ENCODE data around the gene TAAR8. TPM values are rescaled to one million over a fixed set of nuclear protein-coding genes. Genes with fewer than 3 reads are reported as not detected.

Gene TAAR8
- total and polyA plus RNA-seq, 2 of the 13 experiments (the other 11 are each of a cell fraction or from before 2014, with no cell fraction given): 0.07 TPM; not detected in 1

GRCh38 chr6:132512638-132513632 lies 39.5 kb upstream of the TAAR8 start, which contains the start of gene STX7 (continued):
- TF ChIP-seq PITX1 (CRISPR knock-in tag; IDR thresholded peaks at IDR 0.05): peak; percentile 67; the same call in 1 of the 2 replicates
- 0 out of 2 replicates have a peak, but pooled peaks have one; percentile 29 for TF ChIP-seq E2F5 (CRISPR knock-in tag; conservative IDR thresholded peaks at IDR 0.05)
- no peak for TF ChIP-seq ZFP36L1 (CRISPR knock-in tag; IDR thresholded peaks at IDR 0.05)
- TF ChIP-seq ZNF331 (CRISPR knock-in tag; IDR thresholded peaks at IDR 0.05): peak; percentile 64
- TF ChIP-seq GATAD1 (CRISPR knock-in tag; IDR thresholded peaks at IDR 0.05): no peak
- TF ChIP-seq GATA4 (IDR thresholded peaks at IDR 0.05; ENCODE audit: borderline replicate concordance, low read depth): no peak
- TF ChIP-seq, protein P1, sequence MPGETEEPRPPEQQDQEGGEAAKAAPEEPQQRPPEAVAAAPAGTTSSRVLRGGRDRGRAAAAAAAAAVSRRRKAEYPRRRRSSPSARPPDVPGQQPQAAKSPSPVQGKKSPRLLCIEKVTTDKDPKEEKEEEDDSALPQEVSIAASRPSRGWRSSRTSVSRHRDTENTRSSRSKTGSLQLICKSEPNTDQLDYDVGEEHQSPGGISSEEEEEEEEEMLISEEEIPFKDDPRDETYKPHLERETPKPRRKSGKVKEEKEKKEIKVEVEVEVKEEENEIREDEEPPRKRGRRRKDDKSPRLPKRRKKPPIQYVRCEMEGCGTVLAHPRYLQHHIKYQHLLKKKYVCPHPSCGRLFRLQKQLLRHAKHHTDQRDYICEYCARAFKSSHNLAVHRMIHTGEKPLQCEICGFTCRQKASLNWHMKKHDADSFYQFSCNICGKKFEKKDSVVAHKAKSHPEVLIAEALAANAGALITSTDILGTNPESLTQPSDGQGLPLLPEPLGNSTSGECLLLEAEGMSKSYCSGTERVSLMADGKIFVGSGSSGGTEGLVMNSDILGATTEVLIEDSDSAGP (CRISPR knock-in tag; IDR thresholded peaks at IDR 0.05; ENCODE audit: borderline replicate concordance): peak; percentile 62
- no peak; the same call in 1 of the 2 replicates for TF ChIP-seq MAFG (CRISPR knock-in tag; IDR thresholded peaks at IDR 0.05)
- peak; percentile 36; the same call in 1 of the 2 replicates for TF ChIP-seq ZNF230 (CRISPR knock-in tag; IDR thresholded peaks at IDR 0.05)
- peak; percentile 96 for TF ChIP-seq ZNF274 (CRISPR knock-in tag; IDR thresholded peaks at IDR 0.05)
- TF ChIP-seq, protein P2, sequence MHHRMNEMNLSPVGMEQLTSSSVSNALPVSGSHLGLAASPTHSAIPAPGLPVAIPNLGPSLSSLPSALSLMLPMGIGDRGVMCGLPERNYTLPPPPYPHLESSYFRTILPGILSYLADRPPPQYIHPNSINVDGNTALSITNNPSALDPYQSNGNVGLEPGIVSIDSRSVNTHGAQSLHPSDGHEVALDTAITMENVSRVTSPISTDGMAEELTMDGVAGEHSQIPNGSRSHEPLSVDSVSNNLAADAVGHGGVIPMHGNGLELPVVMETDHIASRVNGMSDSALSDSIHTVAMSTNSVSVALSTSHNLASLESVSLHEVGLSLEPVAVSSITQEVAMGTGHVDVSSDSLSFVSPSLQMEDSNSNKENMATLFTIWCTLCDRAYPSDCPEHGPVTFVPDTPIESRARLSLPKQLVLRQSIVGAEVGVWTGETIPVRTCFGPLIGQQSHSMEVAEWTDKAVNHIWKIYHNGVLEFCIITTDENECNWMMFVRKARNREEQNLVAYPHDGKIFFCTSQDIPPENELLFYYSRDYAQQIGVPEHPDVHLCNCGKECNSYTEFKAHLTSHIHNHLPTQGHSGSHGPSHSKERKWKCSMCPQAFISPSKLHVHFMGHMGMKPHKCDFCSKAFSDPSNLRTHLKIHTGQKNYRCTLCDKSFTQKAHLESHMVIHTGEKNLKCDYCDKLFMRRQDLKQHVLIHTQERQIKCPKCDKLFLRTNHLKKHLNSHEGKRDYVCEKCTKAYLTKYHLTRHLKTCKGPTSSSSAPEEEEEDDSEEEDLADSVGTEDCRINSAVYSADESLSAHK (CRISPR knock-in tag; IDR thresholded peaks at IDR 0.05; ENCODE audit: borderline replicate concordance): no peak
- TF ChIP-seq DBP (CRISPR knock-in tag; IDR thresholded peaks at IDR 0.05; ENCODE audit: not compliant biosample characterization): no peak
- TF ChIP-seq ZNF451 (CRISPR knock-in tag; IDR thresholded peaks at IDR 0.05): peak; percentile 70; the same call in 1 of the 2 replicates
- TF ChIP-seq ZNF264 (CRISPR knock-in tag; IDR thresholded peaks at IDR 0.05): no peak
- peak; percentile 96; the same call in 1 of the 2 replicates for TF ChIP-seq ZNF235 (CRISPR knock-in tag; IDR thresholded peaks at IDR 0.05; ENCODE audit: borderline replicate concordance)
- 0 out of 2 replicates have a peak, but pooled peaks have one; percentile 47 for TF ChIP-seq SATB2 (CRISPR knock-in tag; IDR thresholded peaks at IDR 0.05)
- no peak for TF ChIP-seq ZNF558 (CRISPR knock-in tag; IDR thresholded peaks at IDR 0.05; ENCODE audit: borderline replicate concordance)
- TF ChIP-seq YY1 (IDR thresholded peaks at IDR 0.05; ENCODE audit: insufficient read depth, insufficient replicate concordance, low read depth, low read length): peak; percentile 58
- TF ChIP-seq, protein P3, sequence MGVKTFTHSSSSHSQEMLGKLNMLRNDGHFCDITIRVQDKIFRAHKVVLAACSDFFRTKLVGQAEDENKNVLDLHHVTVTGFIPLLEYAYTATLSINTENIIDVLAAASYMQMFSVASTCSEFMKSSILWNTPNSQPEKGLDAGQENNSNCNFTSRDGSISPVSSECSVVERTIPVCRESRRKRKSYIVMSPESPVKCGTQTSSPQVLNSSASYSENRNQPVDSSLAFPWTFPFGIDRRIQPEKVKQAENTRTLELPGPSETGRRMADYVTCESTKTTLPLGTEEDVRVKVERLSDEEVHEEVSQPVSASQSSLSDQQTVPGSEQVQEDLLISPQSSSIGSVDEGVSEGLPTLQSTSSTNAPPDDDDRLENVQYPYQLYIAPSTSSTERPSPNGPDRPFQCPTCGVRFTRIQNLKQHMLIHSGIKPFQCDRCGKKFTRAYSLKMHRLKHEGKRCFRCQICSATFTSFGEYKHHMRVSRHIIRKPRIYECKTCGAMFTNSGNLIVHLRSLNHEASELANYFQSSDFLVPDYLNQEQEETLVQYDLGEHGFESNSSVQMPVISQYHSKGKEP (CRISPR knock-in tag; IDR thresholded peaks at IDR 0.05): no peak

Measured in HepG2 (cell line).